IMR-90 (cell line): ENCODE data around the gene RTL1.

Experiments
- CTCF ChIP-seq: conservative IDR thresholded peaks from 2 replicates; pipeline ENCODE4 v1.5.1; 2012; ENCODE audit warnings: mild to moderate bottlenecking, low read depth, low read length, improper control_type of control experiment
- ELK1 ChIP-seq: fragments of 150-350 bp; IDR thresholded peaks from 2 replicates; pipeline ENCODE4 v1.6.1; 2016; ENCODE audit warnings: low read depth, mild to moderate bottlenecking, low read length, moderate library complexity, borderline replicate concordance
- POLR2A ChIP-seq: IDR thresholded peaks from 2 replicates; pipeline ENCODE4 v1.6.1; 2012; ENCODE audit warnings: mild to moderate bottlenecking, low read depth, low read length
- SMC3 ChIP-seq: fragments of 150-350 bp; IDR thresholded peaks from 2 replicates; pipeline ENCODE4 v1.6.1; 2016; ENCODE audit warnings: low read depth, mild to moderate bottlenecking, antibody characterized with exemption, low read length, moderate library complexity

- TF ChIP-seq CTCF (no peak), SMC3 (no peak), POLR2A (no peak), ELK1 (no peak)
Observed at GRCh38 chr14:100861188-100861936, 42.2 kb downstream of the RTL1 start.
